H9 (cell line): ENCODE data around the gene TNFRSF19. TPM values are rescaled to one million over a fixed set of nuclear protein-coding genes. Genes with fewer than 3 reads are reported as not detected.

Experiments
- DNase-seq: peaks from one replicate; pipeline ENCODE4 v3.0.0-alpha.2; 2017
- H2AFZ ChIP-seq: one replicate; pipeline ENCODE4 v1.6.1; 2013; ENCODE audit warnings: mild to moderate bottlenecking, low read length, control low read depth, moderate library complexity
- H2AK5ac ChIP-seq: 2 replicates; pipeline ENCODE4 v1.6.1; 2013; ENCODE audit warnings: low read length, control low read depth, mixed read lengths; ENCODE audit not compliant: insufficient read length
- H2BK120ac ChIP-seq: one replicate; pipeline ENCODE4 v1.6.1; 2013; ENCODE audit warnings: low read depth, mild to moderate bottlenecking, low read length, control low read depth, inconsistent platforms; ENCODE audit not compliant: poor library complexity, severe bottlenecking
- H2BK12ac ChIP-seq: 2 replicates; pipeline ENCODE4 v1.6.1; 2013; ENCODE audit warnings: low read length, control low read depth, mixed read lengths, low read depth; ENCODE audit not compliant: insufficient read length
- H2BK15ac ChIP-seq: 2 replicates; pipeline ENCODE4 v1.6.1; 2013; ENCODE audit warnings: low read depth, low read length, control low read depth
- H2BK20ac ChIP-seq: one replicate; pipeline ENCODE4 v1.6.1; 2013; ENCODE audit warnings: low read depth, mild to moderate bottlenecking, low read length, control low read depth, inconsistent platforms; ENCODE audit not compliant: poor library complexity, severe bottlenecking
- H2BK5ac ChIP-seq: 2 replicates; pipeline ENCODE4 v1.6.1; 2013; ENCODE audit warnings: low read length, control low read depth, mixed read lengths; ENCODE audit not compliant: insufficient read length
- H3K14ac ChIP-seq: 2 replicates; pipeline ENCODE4 v1.6.1; 2013; ENCODE audit warnings: low read length, control low read depth; ENCODE audit not compliant: insufficient read depth
- H3K18ac ChIP-seq: 2 replicates; pipeline ENCODE4 v1.6.1; 2013; ENCODE audit warnings: low read depth, mild to moderate bottlenecking, mixed read lengths, low read length, control low read depth; ENCODE audit not compliant: insufficient read length
- H3K23ac ChIP-seq: 2 replicates; pipeline ENCODE4 v1.6.1; 2013; ENCODE audit warnings: low read length, control low read depth, mixed read lengths, low read depth; ENCODE audit not compliant: insufficient read length
- H3K23me2 ChIP-seq: 2 replicates; pipeline ENCODE4 v1.6.1; 2013; ENCODE audit warnings: low read depth, mild to moderate bottlenecking, mixed read lengths, low read length, control low read depth; ENCODE audit not compliant: insufficient read length, poor library complexity, severe bottlenecking
- H3K27ac ChIP-seq: 2 replicates; pipeline ENCODE4 v1.5.1; 2013; ENCODE audit warnings: low read length, control low read depth, mixed read lengths, low read depth; ENCODE audit not compliant: insufficient read length
- H3K27me3 ChIP-seq: 2 replicates; pipeline ENCODE4 v1.6.1; 2013; ENCODE audit warnings: low read length, control low read depth, inconsistent platforms; ENCODE audit not compliant: insufficient read depth
- H3K4ac ChIP-seq: 2 replicates; pipeline ENCODE4 v1.6.1; 2013; ENCODE audit warnings: low read depth, mild to moderate bottlenecking, control low read depth, inconsistent platforms, low read length, moderate library complexity
- H3K4me1 ChIP-seq: 2 replicates; pipeline ENCODE4 v1.6.1; 2013; ENCODE audit warnings: low read length, control low read depth, inconsistent platforms; ENCODE audit not compliant: insufficient read depth
- H3K4me2 ChIP-seq: 2 replicates; pipeline ENCODE4 v1.6.1; 2013; ENCODE audit warnings: low read length, control low read depth, mixed read lengths; ENCODE audit not compliant: insufficient read length, insufficient read depth
- H3K56ac ChIP-seq: 2 replicates; pipeline ENCODE4 v1.6.1; 2013; ENCODE audit warnings: low read depth, mild to moderate bottlenecking, mixed read lengths, low read length, control low read depth; ENCODE audit not compliant: insufficient read length
- H3K79me1 ChIP-seq: 2 replicates; pipeline ENCODE4 v1.6.1; 2013; ENCODE audit warnings: low read depth, mild to moderate bottlenecking, moderate library complexity, low read length, control low read depth, inconsistent platforms; ENCODE audit not compliant: insufficient read depth, poor library complexity, severe bottlenecking
- H3K79me2 ChIP-seq: 2 replicates; pipeline ENCODE4 v1.6.1; 2013; ENCODE audit warnings: low read length, control low read depth, inconsistent platforms; ENCODE audit not compliant: insufficient read depth
- H3K9ac ChIP-seq: 2 replicates; pipeline ENCODE4 v1.6.1; 2013; ENCODE audit warnings: low read length, control low read depth, mixed read lengths; ENCODE audit not compliant: insufficient read length; ENCODE audit errors: extremely low read depth
- H3K9me3 ChIP-seq: one replicate; pipeline ENCODE4 v1.6.1; 2013; ENCODE audit warnings: low read depth, low read length, inconsistent platforms; ENCODE audit not compliant: control insufficient read depth
- H3T11ph ChIP-seq: one replicate; pipeline ENCODE4 v1.6.1; 2013; ENCODE audit warnings: mild to moderate bottlenecking, low read length, control low read depth, inconsistent platforms
- H4K20me1 ChIP-seq: one replicate; pipeline ENCODE4 v1.6.1; 2013; ENCODE audit not compliant: control insufficient read depth, insufficient read length, insufficient read depth
- H4K5ac ChIP-seq: 2 replicates; pipeline ENCODE4 v1.6.1; 2013; ENCODE audit warnings: low read depth, mild to moderate bottlenecking, mixed read lengths, low read length, control low read depth; ENCODE audit not compliant: insufficient read length
- H4K8ac ChIP-seq: replicated peaks from 2 replicates; pipeline ENCODE4 v1.6.1; 2013; ENCODE audit warnings: low read length, control low read depth, mixed read lengths, low read depth; ENCODE audit not compliant: insufficient read length
- H4K91ac ChIP-seq: 2 replicates; pipeline ENCODE4 v1.6.1; 2013; ENCODE audit warnings: low read depth, mild to moderate bottlenecking, moderate library complexity, mixed read lengths, low read length, control low read depth; ENCODE audit not compliant: insufficient read length
- H3K27ac Mint-ChIP-seq, 3 experiments: 2 replicates in 2 of 3; 3 replicates in 1 of 3; pipeline ENCODE4 v1.8.0; 2020 to 2021; ENCODE audit warnings: mixed read lengths in 3 of 3, mild to moderate bottlenecking in 1 of 3, moderate library complexity in 1 of 3
- H3K27me3 Mint-ChIP-seq: 2 replicates; pipeline ENCODE4 v1.8.0; 2021; ENCODE audit warnings: low read depth, mild to moderate bottlenecking, moderate library complexity, mixed read lengths
- H3K36me3 Mint-ChIP-seq, 3 experiments: 2 replicates in 2 of 3; 3 replicates in 1 of 3; pipeline ENCODE4 v1.8.0; 2020 to 2021; ENCODE audit warnings: low read depth in 3 of 3, mixed read lengths in 3 of 3; ENCODE audit not compliant: insufficient read depth in 1 of 3
- H3K4me1 Mint-ChIP-seq, 2 experiments: 2 replicates each; pipeline ENCODE4 v1.8.0; 2020; ENCODE audit warnings: mixed read lengths in 2 of 2
- H3K4me3 Mint-ChIP-seq, 2 experiments: 2 replicates in 1 of 2; 3 replicates in 1 of 2; pipeline ENCODE4 v1.8.0; 2020 to 2021; ENCODE audit warnings: mild to moderate bottlenecking in 2 of 2, mixed read lengths in 2 of 2, moderate library complexity in 1 of 2
- H3K9me3 Mint-ChIP-seq, 2 experiments: 2 replicates in 1 of 2; 3 replicates in 1 of 2; pipeline ENCODE4 v1.8.0; 2020; ENCODE audit warnings: mild to moderate bottlenecking in 2 of 2, mixed read lengths in 2 of 2, moderate library complexity in 1 of 2
- WGBS: extraction: QIAGEN DNeasy Blood & Tissue Kit; methylation state at CpG from one replicate; pipeline ENCODE4 v1.1.7; 2013; ENCODE audit warnings: missing lambda C conversion rate, low lambda C conversion rate, mixed read lengths; ENCODE audit not compliant: insufficient read length; ENCODE audit errors: extremely low coverage; 5-methylcytosine and 5-hydroxymethylcytosine counted together
- total RNA-seq: library from RNA; stranded (reverse); gene quantifications from 2 replicates; pipeline ENCODE4 v1.2.1, GENCODE V29; 2021
- TF ChIP-seq, protein P1 (sequence below): fragments of 200-600 bp; sonication (generic); conservative IDR thresholded peaks from 3 replicates; pipeline ENCODE4 v1.8.0; 2021; ENCODE audit warnings: antibody characterized with exemption, mild to moderate bottlenecking

Gene TNFRSF19
- total RNA-seq, 1 experiment from 2014 or later = 2.7 TPM

- DNase-seq = no peak
- no peak overlapping the region for H3K4ac ChIP-seq
- no peak overlapping the region for H2AK5ac ChIP-seq
- no peaks in the 10 kb centered on the region for H3K79me1 ChIP-seq
- H3K9me3 ChIP-seq = no peaks in the 10 kb centered on the region
- H3K36me3 Mint-ChIP-seq = peaks cover 0 to 4% (median 0%) of the 10 kb centered on the region in 3 experiments; a peak in 3 of 7 replicates
- H3T11ph ChIP-seq = no peak overlapping the region
- no peak overlapping the region for H3K4me2 ChIP-seq
- H2BK120ac ChIP-seq = no peak overlapping the region
- H3K27ac Mint-ChIP-seq = peak overlapping the region in 1 of 3 experiments; percentile 46; a peak in 1 of 7 replicates
- H3K79me2 ChIP-seq = no peaks in the 10 kb centered on the region
- no peak overlapping the region for H3K9ac ChIP-seq
- no peak overlapping the region for H2BK12ac ChIP-seq
- H4K5ac ChIP-seq = no peak overlapping the region
- no peaks in the 10 kb centered on the region; the same call in 1 of the 2 replicates for H3K27me3 Mint-ChIP-seq
- no peaks in the 10 kb centered on the region for H3K9me3 Mint-ChIP-seq
- H4K8ac ChIP-seq = no peak overlapping the region
- H3K23ac ChIP-seq = no peak overlapping the region
- no peaks in the 10 kb centered on the region for H3K27me3 ChIP-seq
- peaks cover 10% of the 10 kb centered on the region; the same call in 1 of the 2 replicates for H3K4me1 ChIP-seq
- no peak overlapping the region for H2BK5ac ChIP-seq
- H3K27ac ChIP-seq = no peak overlapping the region
- H3K56ac ChIP-seq = no peak overlapping the region
- no peak overlapping the region for H3K18ac ChIP-seq
- H3K4me3 Mint-ChIP-seq = no peak overlapping the region
- no peaks in the 10 kb centered on the region for H4K20me1 ChIP-seq
- H3K23me2 ChIP-seq = no peaks in the 10 kb centered on the region
- no CpG with 5 or more reads among the region's 3 CpGs for WGBS
- H2AFZ ChIP-seq = no peak overlapping the region
- TF ChIP-seq, protein P1, sequence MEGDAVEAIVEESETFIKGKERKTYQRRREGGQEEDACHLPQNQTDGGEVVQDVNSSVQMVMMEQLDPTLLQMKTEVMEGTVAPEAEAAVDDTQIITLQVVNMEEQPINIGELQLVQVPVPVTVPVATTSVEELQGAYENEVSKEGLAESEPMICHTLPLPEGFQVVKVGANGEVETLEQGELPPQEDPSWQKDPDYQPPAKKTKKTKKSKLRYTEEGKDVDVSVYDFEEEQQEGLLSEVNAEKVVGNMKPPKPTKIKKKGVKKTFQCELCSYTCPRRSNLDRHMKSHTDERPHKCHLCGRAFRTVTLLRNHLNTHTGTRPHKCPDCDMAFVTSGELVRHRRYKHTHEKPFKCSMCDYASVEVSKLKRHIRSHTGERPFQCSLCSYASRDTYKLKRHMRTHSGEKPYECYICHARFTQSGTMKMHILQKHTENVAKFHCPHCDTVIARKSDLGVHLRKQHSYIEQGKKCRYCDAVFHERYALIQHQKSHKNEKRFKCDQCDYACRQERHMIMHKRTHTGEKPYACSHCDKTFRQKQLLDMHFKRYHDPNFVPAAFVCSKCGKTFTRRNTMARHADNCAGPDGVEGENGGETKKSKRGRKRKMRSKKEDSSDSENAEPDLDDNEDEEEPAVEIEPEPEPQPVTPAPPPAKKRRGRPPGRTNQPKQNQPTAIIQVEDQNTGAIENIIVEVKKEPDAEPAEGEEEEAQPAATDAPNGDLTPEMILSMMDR = no peak
- H4K91ac ChIP-seq = no peak overlapping the region
- H2BK15ac ChIP-seq = no peak overlapping the region
- no peak overlapping the region for H2BK20ac ChIP-seq
- peaks cover 50 to 55% of the 10 kb centered on the region in 2 experiments for H3K4me1 Mint-ChIP-seq
- no peak overlapping the region for H3K14ac ChIP-seq
Measured at GRCh38 chr13:23613596-23613995, 43.4 kb downstream of the TNFRSF19 start.
